Muscle layer of duodenum (tissue), 2 donors: ENCODE results near the gene GNA12.
A peak's percentile ranks its signal among the peaks of the same experiment; 100 is the strongest.

Experiments
- H3K27ac ChIP-seq: one replicate; pipeline ENCODE4 v1.7.0; 2013; ENCODE audit warnings: mild to moderate bottlenecking, low read length
- H3K27me3 ChIP-seq: one replicate; pipeline ENCODE4 v1.7.0; 2013; ENCODE audit warnings: low read depth, mild to moderate bottlenecking, control low read depth, low read length
- H3K36me3 ChIP-seq, 2 donors: one replicate each; pipeline ENCODE4 v1.7.0; 2013; ENCODE audit warnings: low read length in 2 of 2, control low read depth in 1 of 2, mild to moderate bottlenecking in 1 of 2; ENCODE audit not compliant: insufficient read depth in 2 of 2, control insufficient read depth in 1 of 2
- H3K4me1 ChIP-seq, 2 donors: one replicate each; pipeline ENCODE4 v1.7.0; 2013; ENCODE audit warnings: low read length in 2 of 2, mild to moderate bottlenecking in 2 of 2, control low read depth in 1 of 2, moderate library complexity in 1 of 2; ENCODE audit not compliant: insufficient read depth in 2 of 2, control insufficient read depth in 1 of 2
- H3K4me3 ChIP-seq, 2 donors: one replicate each; pipeline ENCODE4 v1.7.0; 2013; ENCODE audit warnings: low read length in 2 of 2, low read depth in 1 of 2, mild to moderate bottlenecking in 1 of 2
- H3K9me3 ChIP-seq, 2 donors: one replicate each; pipeline ENCODE4 v1.7.0; 2013; ENCODE audit warnings: low read length in 2 of 2, control low read depth in 1 of 2, mild to moderate bottlenecking in 1 of 2; ENCODE audit not compliant: control insufficient read depth in 1 of 2
- donor health status: healthy.

The GNA12 gene

GRCh38 chr7:2833083-2833910 is 10.8 kb downstream of the GNA12 start:
- no peak overlapping the region for H3K27ac ChIP-seq
- H3K27me3 ChIP-seq, result no peaks in the 10 kb centered on the region
- H3K36me3 ChIP-seq, result peaks cover 0 to 3% of the 10 kb centered on the region in 2 donors
- no peaks in the 10 kb centered on the region for H3K9me3 ChIP-seq
- H3K4me3 ChIP-seq, result no peak overlapping the region
- H3K4me1 ChIP-seq, result peaks cover 0 to 11% of the 10 kb centered on the region in 2 donors

- Histone ChIP-seq H3K27me3 (no peaks in the 10 kb centered on the region), H3K4me1 (peaks cover 0 to 6% of the 10 kb centered on the region in 2 donors), H3K36me3 (peaks cover 0 to 3% of the 10 kb centered on the region in 2 donors), H3K9me3 (no peaks in the 10 kb centered on the region), H3K27ac (no peak overlapping the region), H3K4me3 (no peak overlapping the region)
Observed at GRCh38 chr7:2832461-2832860, 11.6 kb downstream of the GNA12 start.

- H3K4me1 ChIP-seq, result peaks cover 0 to 4% of the 10 kb centered on the region in 2 donors
- no peak overlapping the region for H3K4me3 ChIP-seq
- H3K27ac ChIP-seq, result no peak overlapping the region
- H3K36me3 ChIP-seq, result peaks cover 0 to 3% of the 10 kb centered on the region in 2 donors
- H3K9me3 ChIP-seq, result no peaks in the 10 kb centered on the region
- no peaks in the 10 kb centered on the region for H3K27me3 ChIP-seq
Observed at GRCh38 chr7:2830609-2831376, 13.3 kb downstream of the GNA12 start.

GRCh38 chr7:2829040-2829439 is 15.1 kb downstream of the GNA12 start:
- Histone ChIP-seq H3K9me3 (no peaks in the 10 kb centered on the region), H3K27ac (no peak overlapping the region), H3K27me3 (no peaks in the 10 kb centered on the region), H3K4me1 (peaks cover 0 to 17% of the 10 kb centered on the region in 2 donors), H3K36me3 (no peaks in the 10 kb centered on the region), H3K4me3 (no peak overlapping the region)

- no peak overlapping the region for H3K4me3 ChIP-seq
- H3K36me3 ChIP-seq, result no peaks in the 10 kb centered on the region
- no peaks in the 10 kb centered on the region for H3K27me3 ChIP-seq
- H3K27ac ChIP-seq, result no peak overlapping the region
- H3K9me3 ChIP-seq, result no peaks in the 10 kb centered on the region
- peaks cover 1 to 27% of the 10 kb centered on the region in 2 donors for H3K4me1 ChIP-seq
Observed at GRCh38 chr7:2826771-2827170, 17.3 kb downstream of the GNA12 start.

- H3K4me1 ChIP-seq, result peaks cover 11 to 36% of the 10 kb centered on the region in 2 donors
- no peaks in the 10 kb centered on the region for H3K36me3 ChIP-seq
- H3K27ac ChIP-seq, result peak overlapping the region; percentile 43
- no peak overlapping the region for H3K4me3 ChIP-seq
- H3K27me3 ChIP-seq, result no peaks in the 10 kb centered on the region
- H3K9me3 ChIP-seq, result no peaks in the 10 kb centered on the region
Observed at GRCh38 chr7:2825559-2826227, 18.4 kb downstream of the GNA12 start.

GRCh38 chr7:2824678-2825461 is 19.2 kb downstream of the GNA12 start:
- Histone ChIP-seq H3K9me3 (no peaks in the 10 kb centered on the region), H3K27ac (peak overlapping the region; percentile 43), H3K4me3 (no peak overlapping the region), H3K36me3 (no peaks in the 10 kb centered on the region), H3K27me3 (no peaks in the 10 kb centered on the region), H3K4me1 (peaks cover 11 to 36% of the 10 kb centered on the region in 2 donors)

GRCh38 chr7:2824026-2824677 is 20.0 kb downstream of the GNA12 start:
- Histone ChIP-seq H3K27ac (no peak overlapping the region), H3K9me3 (no peaks in the 10 kb centered on the region), H3K27me3 (no peaks in the 10 kb centered on the region), H3K4me1 (peaks cover 11 to 35% of the 10 kb centered on the region in 2 donors), H3K36me3 (no peaks in the 10 kb centered on the region), H3K4me3 (no peak overlapping the region)

- H3K27ac ChIP-seq, result no peak overlapping the region
- peaks cover 11 to 39% of the 10 kb centered on the region in 2 donors for H3K4me1 ChIP-seq
- no peaks in the 10 kb centered on the region for H3K9me3 ChIP-seq
Observed at GRCh38 chr7:2823130-2823529, 21.0 kb downstream of the GNA12 start.

GRCh38 chr7:2821842-2822507 is 22.1 kb downstream of the GNA12 start:
- Histone ChIP-seq H3K4me1 (peaks cover 11 to 41% of the 10 kb centered on the region in 2 donors), H3K27ac (peak overlapping the region; percentile 42), H3K36me3 (no peaks in the 10 kb centered on the region), H3K27me3 (no peaks in the 10 kb centered on the region), H3K4me3 (no peak overlapping the region), H3K9me3 (no peaks in the 10 kb centered on the region)

More at GRCh38 chr7:2823130-2823529, 21.0 kb downstream of the GNA12 start:
- Histone ChIP-seq H3K36me3 (no peaks in the 10 kb centered on the region), H3K27me3 (no peaks in the 10 kb centered on the region), H3K4me3 (no peak overlapping the region)
